ENCODE results near the gene RAD51B. TPM values are rescaled to one million over a fixed set of nuclear protein-coding genes. Genes with fewer than 3 reads are reported as not detected.
A peak's percentile ranks its signal among the peaks of the same experiment; 100 is the strongest.

The RAD51B gene
- total and polyA plus RNA-seq, 4 donors, result 2.5 to 95.0 (median 9.6) TPM

DNA sequence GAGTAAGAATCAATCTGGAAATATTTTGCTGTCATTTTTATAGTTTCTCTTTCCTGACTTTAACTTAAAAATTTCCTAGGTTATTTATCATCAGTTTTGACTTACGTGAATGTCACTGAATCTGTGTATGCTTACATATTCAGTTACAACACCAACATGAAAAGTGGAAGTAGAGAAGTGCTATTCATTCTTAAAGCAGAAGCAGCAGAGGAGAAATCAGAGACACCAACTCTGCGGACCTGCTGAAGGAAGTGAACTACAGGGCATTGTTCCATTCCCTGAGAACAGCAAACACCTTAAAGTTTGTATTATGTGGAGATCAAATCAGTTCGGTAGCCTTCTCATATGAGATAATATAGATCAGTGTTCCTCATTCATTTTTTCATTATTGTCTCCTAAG, 34.1 kb downstream of the RAD51B start:
- TF ChIP-seq, protein P1, sequence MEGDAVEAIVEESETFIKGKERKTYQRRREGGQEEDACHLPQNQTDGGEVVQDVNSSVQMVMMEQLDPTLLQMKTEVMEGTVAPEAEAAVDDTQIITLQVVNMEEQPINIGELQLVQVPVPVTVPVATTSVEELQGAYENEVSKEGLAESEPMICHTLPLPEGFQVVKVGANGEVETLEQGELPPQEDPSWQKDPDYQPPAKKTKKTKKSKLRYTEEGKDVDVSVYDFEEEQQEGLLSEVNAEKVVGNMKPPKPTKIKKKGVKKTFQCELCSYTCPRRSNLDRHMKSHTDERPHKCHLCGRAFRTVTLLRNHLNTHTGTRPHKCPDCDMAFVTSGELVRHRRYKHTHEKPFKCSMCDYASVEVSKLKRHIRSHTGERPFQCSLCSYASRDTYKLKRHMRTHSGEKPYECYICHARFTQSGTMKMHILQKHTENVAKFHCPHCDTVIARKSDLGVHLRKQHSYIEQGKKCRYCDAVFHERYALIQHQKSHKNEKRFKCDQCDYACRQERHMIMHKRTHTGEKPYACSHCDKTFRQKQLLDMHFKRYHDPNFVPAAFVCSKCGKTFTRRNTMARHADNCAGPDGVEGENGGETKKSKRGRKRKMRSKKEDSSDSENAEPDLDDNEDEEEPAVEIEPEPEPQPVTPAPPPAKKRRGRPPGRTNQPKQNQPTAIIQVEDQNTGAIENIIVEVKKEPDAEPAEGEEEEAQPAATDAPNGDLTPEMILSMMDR (IDR thresholded peaks at IDR 0.05; ENCODE audit: control extremely low read depth, extremely low read depth), result no peak
- Histone ChIP-seq H3K9me3 (ENCODE audit: control insufficient read depth in 4 of 4, insufficient read depth in 3 of 4, low read length in 3 of 4) (no peaks in the 10 kb centered on the region), H3K4me3 (no peak overlapping the region), H3K27ac (ENCODE audit: low read depth in 1 of 2, low read length in 1 of 2) (no peak overlapping the region), H3K36me3 (ENCODE audit: control insufficient read depth in 4 of 4, insufficient read depth in 4 of 4, low read length in 4 of 4) (no peaks in the 10 kb centered on the region), H3K4me1 (ENCODE audit: control insufficient read depth in 5 of 5, insufficient read depth in 5 of 5, low read length in 5 of 5) (no peaks in the 10 kb centered on the region), H3K9ac (ENCODE audit: insufficient read depth in 1 of 2, low read length in 2 of 2) (no peak overlapping the region), H3K27me3 (ENCODE audit: control insufficient read depth in 3 of 3, insufficient read depth in 3 of 3, low read length in 2 of 3) (no peaks in the 10 kb centered on the region)
- ATAC-seq (ENCODE audit: insufficient read depth, low FRiP score) (peak; percentile 15), DNase-seq (no peak)
- 39 to 64% methylated on average over 3 of the region's 3 CpGs for WGBS, 2 donors

DNA sequence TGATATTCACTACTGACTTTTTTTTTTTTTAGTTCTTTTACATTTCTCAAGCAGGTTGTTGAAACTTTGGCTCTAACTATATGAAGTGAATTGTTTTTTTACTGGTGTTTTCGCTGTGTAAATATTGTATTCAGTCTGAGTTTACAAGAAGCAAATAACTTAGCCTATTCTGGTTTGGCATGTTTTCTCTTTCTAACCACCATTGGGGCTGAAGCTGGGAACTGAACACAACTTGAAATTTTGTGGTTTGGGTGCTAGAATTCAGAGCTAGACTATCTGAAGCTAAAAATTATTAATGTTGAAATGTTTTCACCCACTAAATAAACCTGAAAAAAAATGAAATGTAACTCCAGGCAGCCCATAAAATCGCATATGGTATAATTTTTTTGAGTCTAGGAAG, 37.2 kb downstream of the RAD51B start:
- H3K9me3 ChIP-seq (ENCODE audit: control insufficient read depth in 4 of 4, insufficient read depth in 3 of 4, low read length in 3 of 4), result no peaks in the 10 kb centered on the region
- H3K4me3 ChIP-seq, result no peak overlapping the region
- H3K9ac ChIP-seq (ENCODE audit: insufficient read depth in 1 of 2, low read length in 2 of 2), result no peak overlapping the region
- ATAC-seq (ENCODE audit: insufficient read depth, low FRiP score) (no peak), DNase-seq (peak in 2 of 3 donors; percentile 41 to 63)
- H3K4me1 ChIP-seq (ENCODE audit: control insufficient read depth in 5 of 5, insufficient read depth in 5 of 5, low read length in 5 of 5), result no peaks in the 10 kb centered on the region
- TF ChIP-seq, protein P1 (IDR thresholded peaks at IDR 0.05; ENCODE audit: control extremely low read depth, extremely low read depth), result no peak
- WGBS, 2 donors, result 57 to 72% methylated on average over 2 of the region's 2 CpGs
- H3K27ac ChIP-seq (ENCODE audit: low read depth in 1 of 2, low read length in 1 of 2), result no peak overlapping the region
- no peaks in the 10 kb centered on the region for H3K36me3 ChIP-seq (ENCODE audit: control insufficient read depth in 4 of 4, insufficient read depth in 4 of 4, low read length in 4 of 4)
- no peaks in the 10 kb centered on the region for H3K27me3 ChIP-seq (ENCODE audit: control insufficient read depth in 3 of 3, insufficient read depth in 3 of 3, low read length in 2 of 3)

DNA sequence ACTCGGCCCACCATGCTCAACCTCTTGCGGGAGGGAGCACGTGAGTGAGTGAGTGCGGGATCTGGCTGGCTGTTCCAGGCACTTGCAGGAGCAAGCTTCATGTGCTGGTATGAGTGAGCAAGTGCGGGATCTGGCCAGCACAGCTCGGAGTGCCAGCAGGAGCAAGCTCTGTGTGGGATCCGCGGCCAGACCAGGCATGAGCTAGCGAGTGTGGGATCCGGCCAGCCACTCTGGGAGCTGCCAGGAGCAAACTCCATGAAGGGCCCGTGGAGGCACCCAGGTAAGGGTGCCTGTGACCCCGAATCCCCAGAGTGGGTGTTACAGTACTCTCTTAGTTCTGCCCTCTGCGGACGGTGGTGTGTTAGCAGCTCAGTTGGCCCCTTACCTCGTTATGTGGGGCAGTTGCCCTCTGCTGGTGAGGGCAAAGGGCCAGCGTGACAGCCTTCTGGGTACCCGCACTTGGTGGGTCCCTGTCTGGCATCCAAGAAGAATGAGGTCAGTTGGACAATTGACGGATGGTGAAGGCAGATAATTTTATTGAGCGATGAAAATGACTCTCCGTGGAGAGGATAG, 38.3 kb downstream of the RAD51B start:
- Histone ChIP-seq H3K9ac (ENCODE audit: insufficient read depth in 1 of 2, low read length in 2 of 2) (no peak overlapping the region), H3K4me1 (ENCODE audit: control insufficient read depth in 5 of 5, insufficient read depth in 5 of 5, low read length in 5 of 5) (no peaks in the 10 kb centered on the region), H3K4me3 (no peak overlapping the region), H3K27me3 (ENCODE audit: control insufficient read depth in 3 of 3, insufficient read depth in 3 of 3, low read length in 2 of 3) (no peaks in the 10 kb centered on the region), H3K27ac (ENCODE audit: low read depth in 1 of 2, low read length in 1 of 2) (no peak overlapping the region), H3K9me3 (ENCODE audit: control insufficient read depth in 4 of 4, insufficient read depth in 3 of 4, low read length in 3 of 4) (no peaks in the 10 kb centered on the region), H3K36me3 (ENCODE audit: control insufficient read depth in 4 of 4, insufficient read depth in 4 of 4, low read length in 4 of 4) (no peaks in the 10 kb centered on the region)
- ATAC-seq (ENCODE audit: insufficient read depth, low FRiP score) (no peak), DNase-seq (no peak)
- 95 to 96% methylated on average over 20 of the region's 20 CpGs for WGBS, 2 donors
- TF ChIP-seq, protein P1 (IDR thresholded peaks at IDR 0.05; ENCODE audit: control extremely low read depth, extremely low read depth), result no peak
